Hematopoietic multipotent progenitor cell treated with erythropoietin and hydrocortisone succinate and interleukin-3 and kit ligand, for 6 days (in vitro differentiated cells): ENCODE data around the gene NGEF.
A peak's percentile ranks its signal among the peaks of the same experiment; 100 is the strongest.
"Not testable (repeated sequence)": the region's sequence is repeated elsewhere in the genome, so short reads cannot be mapped to it uniquely, and the experiment has no call there.

Experiments used
- DNase-seq: peaks from one replicate; pipeline ENCODE4 v3.0.0-alpha.2; 2015

NGEF gene

GRCh38 chr2:233019610-233020009 is 6.6 kb upstream of the NGEF start:
- DNase-seq: not testable (repeated sequence)

DNA sequence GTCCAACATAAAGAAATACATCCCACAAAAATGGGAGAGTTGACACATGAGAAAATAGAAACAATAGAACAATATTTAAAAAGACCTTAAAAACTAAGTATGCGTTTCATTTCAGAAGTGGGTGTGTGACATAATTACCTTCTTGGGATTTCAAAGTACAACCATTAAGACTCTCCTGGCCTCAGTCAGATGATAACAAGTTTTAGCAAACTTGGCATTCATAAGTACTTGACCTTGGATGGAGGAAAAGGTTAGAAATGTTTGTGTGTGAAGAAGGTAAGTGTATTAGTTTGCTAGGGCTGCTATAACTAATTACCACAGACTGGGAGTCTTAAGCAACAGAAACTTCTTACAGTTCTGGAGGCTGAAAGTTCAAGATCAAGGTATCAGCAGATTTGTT is 4.9 kb upstream of the NGEF start:
- no peak for DNase-seq

DNA sequence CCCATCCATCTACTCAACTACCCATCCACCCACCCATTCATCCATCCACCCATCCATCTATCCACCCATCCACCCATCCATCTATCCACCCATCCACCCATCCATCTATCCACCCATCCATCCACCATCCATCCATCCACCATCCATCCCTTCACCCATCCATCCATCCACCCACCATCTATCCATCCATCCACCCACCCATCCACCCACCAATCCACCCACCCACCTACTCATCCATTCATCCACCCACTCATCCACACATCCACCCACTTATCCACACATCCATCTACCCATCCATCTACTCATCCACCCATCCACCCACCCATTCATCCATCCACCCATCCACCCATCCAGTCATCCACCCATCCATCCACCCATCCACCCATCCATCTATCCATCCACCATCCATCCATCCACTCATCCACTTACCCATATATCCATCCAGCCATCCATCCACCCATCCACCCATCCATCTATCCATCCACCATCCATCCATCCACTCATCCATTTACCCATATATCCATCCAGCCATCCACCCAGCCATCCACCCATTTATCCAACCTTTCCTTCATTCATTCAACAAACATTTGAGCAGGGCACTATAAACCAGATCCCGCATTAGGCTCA is 2.1 kb upstream of the NGEF start:
- DNase-seq: no peak

DNA sequence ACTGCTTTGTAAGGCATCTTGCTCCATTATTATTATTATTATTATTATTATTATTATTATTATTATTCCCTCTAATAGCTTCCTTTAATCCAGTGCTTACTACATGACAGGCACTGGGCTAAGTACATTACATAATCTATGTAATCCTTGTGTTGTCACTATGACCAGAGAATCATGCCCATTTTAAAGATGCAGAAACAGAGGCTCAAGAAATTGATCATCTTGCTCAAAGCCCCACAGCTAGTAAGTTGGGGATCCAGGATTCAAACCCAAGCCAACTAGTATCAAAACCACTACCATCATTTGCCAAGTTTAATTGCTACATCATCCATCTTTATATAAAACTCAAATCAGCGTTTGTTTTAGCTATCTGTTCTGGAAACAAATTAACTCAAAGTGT is 594 bp upstream of the NGEF start:
- no peak for DNase-seq

- DNase-seq: peak; percentile 25
Observed at GRCh38 chr2:233012301-233012971, 620 bp downstream of the NGEF start.

DNA sequence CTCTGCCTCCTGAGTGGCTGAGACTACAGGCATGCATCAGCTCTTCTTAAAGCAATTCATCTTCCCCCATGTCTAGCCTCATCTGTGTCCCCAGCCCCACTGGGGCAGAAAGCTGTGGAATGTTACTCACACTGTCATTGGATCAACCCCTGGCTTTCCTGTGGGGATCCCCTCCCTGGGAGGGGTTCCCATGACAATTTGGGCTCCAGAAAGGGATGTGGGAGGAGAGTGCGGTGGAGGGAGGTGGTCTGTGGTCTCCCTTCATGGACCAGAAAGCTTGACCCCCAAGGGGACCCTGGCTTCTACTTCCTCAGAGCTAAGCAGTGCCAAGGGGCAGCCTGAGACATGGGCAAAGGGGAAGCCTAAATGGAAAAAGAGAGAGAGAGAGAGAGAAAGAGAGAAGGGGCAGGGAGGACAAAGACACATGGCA is 1.3 kb downstream of the NGEF start:
- no peak for DNase-seq

GRCh38 chr2:233011268-233011650 is 1.8 kb downstream of the NGEF start:
- no peak for DNase-seq

DNA sequence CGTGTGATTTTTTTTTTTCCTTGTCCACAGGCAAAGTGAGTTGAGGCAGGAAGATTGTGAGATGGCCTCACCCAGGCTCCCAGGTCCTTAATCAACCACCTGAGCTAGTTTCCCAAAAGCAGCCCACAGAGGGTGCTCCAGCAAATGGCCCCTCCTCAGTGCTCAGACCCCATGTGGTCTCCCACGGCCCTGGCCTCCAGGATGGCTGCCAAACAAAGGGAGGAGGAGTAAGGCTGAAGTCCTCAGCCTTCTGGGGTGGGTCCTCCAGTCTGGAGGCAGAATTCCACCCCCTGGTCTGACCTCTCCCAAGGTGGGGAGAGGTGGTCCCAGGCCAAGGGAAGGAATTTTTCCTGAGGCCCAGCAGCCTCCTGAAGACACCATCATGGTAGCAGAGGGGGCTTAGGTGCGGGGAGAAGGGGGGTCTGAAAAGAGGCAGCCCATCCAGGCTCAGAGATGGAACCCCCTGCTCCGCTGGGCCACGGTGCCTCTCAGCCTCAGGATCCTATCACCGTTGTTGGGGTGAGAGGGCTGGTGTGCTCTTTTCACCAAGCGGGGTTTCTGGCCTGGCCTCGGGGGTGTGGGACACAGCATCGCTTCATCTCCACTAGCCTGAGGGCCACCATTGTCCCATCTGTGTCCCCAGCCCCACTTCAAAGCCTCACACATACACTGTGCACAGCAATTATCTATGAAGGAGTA is 2.3 kb downstream of the NGEF start:
- DNase-seq: no peak

- no peak for DNase-seq
Observed at GRCh38 chr2:233009661-233010060, 3.4 kb downstream of the NGEF start.

DNA sequence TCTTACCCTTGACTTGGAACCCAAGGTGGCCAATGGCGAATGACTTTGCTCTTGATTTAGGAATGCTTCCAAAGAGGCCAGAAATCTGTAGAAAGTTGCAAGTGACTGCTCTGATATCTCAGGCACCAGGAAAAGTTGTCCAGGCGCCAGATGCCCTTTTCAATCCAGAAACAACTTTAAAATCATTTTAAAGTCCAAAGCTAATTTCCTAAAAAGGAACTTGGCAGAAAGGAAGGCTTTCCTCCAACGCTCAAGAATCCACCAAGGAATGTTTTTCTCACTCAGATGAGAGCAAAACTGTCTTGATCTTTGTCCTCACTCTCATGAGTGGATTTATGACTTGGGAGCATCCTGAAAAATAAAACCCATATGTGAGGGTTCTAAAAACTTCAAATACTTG is 5.3 kb downstream of the NGEF start:
- no peak for DNase-seq

DNA sequence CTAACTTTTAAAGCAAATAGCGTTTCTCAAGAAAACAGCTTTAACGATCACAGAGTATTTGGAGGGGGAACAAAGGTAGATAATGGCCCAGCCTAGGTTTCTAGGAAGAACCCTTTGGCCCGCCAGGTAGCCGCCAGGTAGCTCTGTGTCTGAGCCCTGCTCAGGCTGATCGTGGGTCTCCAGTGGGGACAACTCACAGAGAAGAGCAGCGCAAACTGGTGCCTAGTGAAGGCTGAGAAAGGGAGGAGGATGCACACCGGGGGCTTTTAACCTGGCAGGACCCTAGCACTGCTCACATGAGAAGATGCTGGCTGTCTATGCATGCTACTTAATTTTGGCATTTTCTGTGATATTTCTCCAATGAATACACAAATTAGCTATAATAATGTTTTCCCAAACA is 5.8 kb downstream of the NGEF start:
- DNase-seq: no peak

- no peak for DNase-seq
Observed at GRCh38 chr2:233006648-233007047, 6.4 kb downstream of the NGEF start.

DNA sequence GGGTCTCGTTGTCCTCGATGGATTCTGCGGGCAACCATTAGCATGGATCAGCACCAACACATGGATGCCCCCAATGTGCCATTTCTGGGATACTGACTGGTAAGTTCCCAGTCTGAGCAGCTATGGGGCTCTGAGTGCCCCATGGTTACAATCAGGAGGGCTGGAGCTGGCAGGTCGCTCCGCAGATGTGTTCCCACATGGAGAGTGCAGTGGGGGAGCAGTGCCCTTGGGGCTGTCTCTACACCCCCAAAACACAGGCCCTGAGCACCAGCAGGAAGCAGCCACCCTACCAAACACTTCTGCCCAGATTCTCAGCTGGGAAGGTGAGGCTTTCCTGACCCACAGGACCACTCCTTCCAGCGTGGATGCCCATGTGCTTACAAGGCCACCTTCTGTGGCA is 8.0 kb downstream of the NGEF start:
- no peak for DNase-seq

DNA sequence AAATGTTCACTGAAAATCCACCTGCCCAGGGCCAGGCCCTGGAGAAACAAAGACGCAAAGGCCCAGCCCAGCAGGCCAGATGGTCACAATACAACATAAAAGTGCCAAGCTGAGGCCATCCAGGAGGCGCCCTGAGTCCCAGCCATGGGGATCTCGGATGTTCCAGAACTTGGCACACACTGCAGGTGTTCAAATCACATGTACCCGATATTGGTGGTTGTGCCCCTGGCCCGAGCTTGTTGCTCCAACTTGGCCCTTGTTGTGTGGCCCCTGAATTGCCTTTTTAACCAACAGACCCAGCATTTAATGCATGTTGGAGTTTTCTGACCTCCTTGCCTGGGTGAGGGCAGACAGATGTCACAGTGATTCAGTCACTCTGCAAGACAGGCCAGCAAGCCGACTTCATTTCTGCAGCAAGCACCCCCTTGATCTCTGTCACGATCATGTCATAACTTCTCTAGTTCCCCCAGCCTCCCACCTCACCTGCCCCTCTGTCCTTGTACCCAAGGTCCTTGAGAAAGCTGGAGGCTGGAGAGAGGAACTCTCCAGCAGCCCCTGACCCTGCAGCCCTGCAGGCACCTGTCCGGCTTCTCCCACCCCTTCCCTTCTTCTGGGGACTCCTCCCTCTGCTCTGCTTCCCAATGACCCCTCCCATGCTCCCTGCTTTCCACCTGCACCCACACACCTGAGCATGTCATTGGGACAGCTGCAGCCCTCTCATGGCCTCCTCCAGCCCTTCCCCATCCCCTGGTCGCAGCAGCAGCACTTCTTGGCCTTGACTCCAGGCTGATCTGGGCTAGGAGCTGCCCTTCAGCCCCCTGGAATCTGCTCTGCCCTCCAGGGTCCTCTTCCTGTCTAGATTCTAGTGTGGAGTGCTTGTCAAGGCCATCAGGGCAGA is 9.1 kb downstream of the NGEF start:
- DNase-seq: no peak

DNA sequence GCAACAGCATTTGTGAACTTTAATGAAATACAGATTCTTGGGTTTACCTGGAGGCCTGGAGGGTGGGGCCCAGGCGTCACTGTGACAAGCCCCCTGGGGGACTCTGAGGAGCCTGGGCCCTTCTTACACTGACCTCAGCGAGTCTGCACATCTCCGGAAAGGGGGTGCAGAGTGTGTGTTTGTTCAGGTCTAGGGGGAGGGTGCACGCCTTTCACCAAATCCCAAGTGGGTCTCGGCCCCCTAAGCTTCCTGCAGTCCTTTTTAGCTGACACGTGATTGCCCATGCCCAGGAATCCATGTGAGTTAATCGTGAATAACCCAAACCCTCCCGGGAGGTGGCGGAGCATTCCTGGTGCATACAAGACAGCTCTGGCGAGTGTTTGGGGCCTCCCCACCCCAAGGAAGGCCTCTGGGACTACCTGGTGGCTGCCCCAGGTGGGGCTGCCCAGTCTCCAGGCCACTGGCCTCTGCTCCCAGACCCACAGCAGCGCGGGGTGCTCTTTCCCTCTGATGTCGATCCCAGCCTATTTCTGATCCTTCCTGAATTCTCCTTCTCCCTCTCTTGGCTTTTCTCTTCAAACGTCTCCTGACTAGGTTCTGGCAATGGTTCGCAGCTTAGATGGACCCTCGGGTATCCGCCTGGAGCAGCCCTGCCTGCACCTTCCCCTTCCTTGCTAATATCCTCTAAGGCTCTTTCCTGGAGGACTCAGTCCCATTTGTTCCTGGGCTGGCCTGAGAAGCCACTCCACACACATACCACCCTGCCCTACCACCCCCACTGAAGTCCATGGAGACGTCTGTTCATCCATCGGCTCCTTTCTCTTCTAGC is 10.0 kb downstream of the NGEF start:
- no peak for DNase-seq

GRCh38 chr2:233000886-233001750 is 11.9 kb downstream of the NGEF start:
- DNase-seq: no peak

DNA sequence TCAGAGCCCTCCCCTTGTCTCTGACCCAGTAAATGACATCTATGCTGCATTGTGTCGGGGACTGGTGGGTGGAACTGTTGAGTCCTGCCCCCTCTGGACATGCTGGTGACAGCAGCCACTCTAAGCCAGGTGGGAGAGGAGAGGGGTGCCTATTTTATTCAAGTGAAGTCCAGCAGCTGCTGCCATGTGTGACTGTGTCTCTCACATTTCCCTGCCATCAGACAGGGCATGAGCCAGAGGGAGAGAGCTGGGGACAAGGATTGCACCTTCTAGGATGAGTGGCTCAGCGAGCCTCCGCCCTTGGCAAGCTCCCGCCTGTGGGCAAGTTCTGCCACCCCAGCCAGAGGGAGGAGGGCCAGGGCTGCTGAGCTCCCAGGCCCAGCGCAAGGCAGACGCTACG is 13.7 kb downstream of the NGEF start:
- DNase-seq: no peak

- DNase-seq: no peak
Observed at GRCh38 chr2:232998666-232998985, 14.4 kb downstream of the NGEF start.

GRCh38 chr2:232997749-232998665 is 15.0 kb downstream of the NGEF start:
- no peak for DNase-seq

DNA sequence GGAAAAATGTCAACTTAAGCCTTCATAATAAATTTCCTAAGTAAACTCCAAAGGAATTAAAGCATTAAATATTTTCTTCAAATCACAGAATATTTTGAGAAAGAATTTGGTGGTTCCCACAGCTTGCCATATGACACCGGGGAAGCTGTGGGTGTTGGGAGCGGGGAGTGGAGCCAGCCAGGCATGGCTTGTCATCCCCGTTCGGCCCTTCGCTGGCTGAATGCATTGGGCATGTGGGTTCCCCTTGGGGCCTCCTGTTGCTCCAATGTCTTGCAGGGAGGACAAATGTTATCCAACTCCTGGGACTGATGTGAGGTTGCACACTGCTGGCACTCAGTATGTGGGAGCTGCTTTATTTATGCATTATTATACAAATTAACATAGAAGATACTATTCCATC is 18.6 kb downstream of the NGEF start:
- no peak for DNase-seq
